Liver (tissue), 9 donors: Measurements from ENCODE around the gene RNF175. TPM values are rescaled to one million over a fixed set of nuclear protein-coding genes. Genes with fewer than 3 reads are reported as not detected.

Experiments used
- DNase-seq: peaks from one replicate; pipeline ENCODE4 v3.0.0-alpha.2; 2017; ENCODE audit warnings: low spot score
- H3K27ac ChIP-seq, 2 donors: one replicate each; pipeline ENCODE4 v1.7.0; 2013; ENCODE audit warnings: inconsistent platforms in 2 of 2, low read length in 2 of 2, control low read depth in 1 of 2, low read depth in 1 of 2, mild to moderate bottlenecking in 1 of 2
- H3K27me3 ChIP-seq, 4 donors: one replicate each; pipeline versions ENCODE4 v1.6.1 to v1.7.0; 2013; ENCODE audit warnings: low read length in 3 of 4, inconsistent platforms in 1 of 4, mild to moderate bottlenecking in 1 of 4, moderate library complexity in 1 of 4; ENCODE audit not compliant: control insufficient read depth in 4 of 4, insufficient read depth in 4 of 4
- H3K36me3 ChIP-seq, 4 donors: one replicate each; pipeline versions ENCODE4 v1.6.1 to v1.7.0; 2013; ENCODE audit warnings: low read length in 3 of 4, mild to moderate bottlenecking in 3 of 4, low read depth in 1 of 4, moderate library complexity in 1 of 4; ENCODE audit not compliant: control insufficient read depth in 4 of 4, insufficient read depth in 3 of 4
- H3K4me1 ChIP-seq, 4 donors: one replicate each; pipeline versions ENCODE4 v1.6.1 to v1.7.0; 2013; ENCODE audit warnings: low read length in 3 of 4, mild to moderate bottlenecking in 3 of 4, moderate library complexity in 1 of 4; ENCODE audit not compliant: control insufficient read depth in 4 of 4, insufficient read depth in 4 of 4
- H3K4me3 ChIP-seq, 3 donors: one replicate each; pipeline versions ENCODE4 v1.6.1 to v1.7.0; 2013; ENCODE audit warnings: low read length in 3 of 3, control low read depth in 1 of 3, low read depth in 1 of 3, mild to moderate bottlenecking in 1 of 3
- H3K9ac ChIP-seq, 2 donors: one replicate each; pipeline ENCODE4 v1.7.0; 2013; ENCODE audit warnings: low read length in 2 of 2, mild to moderate bottlenecking in 2 of 2, moderate library complexity in 2 of 2, control low read depth in 1 of 2, low read depth in 1 of 2
- H3K9me3 ChIP-seq, 4 donors: one replicate each; pipeline versions ENCODE4 v1.6.1 to v1.7.0; 2013; ENCODE audit warnings: low read length in 3 of 4; ENCODE audit not compliant: control insufficient read depth in 4 of 4
- ATF3 ChIP-seq: IDR thresholded peaks from 2 replicates; pipeline ENCODE4 v1.6.1; 2016; ENCODE audit warnings: antibody characterized with exemption
- CTCF ChIP-seq: fragments of 150-350 bp; IDR thresholded peaks from 2 replicates; pipeline ENCODE4 v1.5.1; 2017; ENCODE audit warnings: improper control_type of control experiment, low read depth, low read length; ENCODE audit not compliant: missing input control
- EGR1 ChIP-seq, 2 donors: IDR thresholded peaks; 2 replicates each; pipeline ENCODE4 v1.6.1; 2016 to 2018; ENCODE audit warnings: antibody characterized with exemption in 2 of 2, low read depth in 2 of 2
- FOXA1 ChIP-seq: IDR thresholded peaks from 2 replicates; pipeline ENCODE4 v1.6.1; 2016; ENCODE audit warnings: antibody characterized with exemption
- FOXA2 ChIP-seq: IDR thresholded peaks from 2 replicates; pipeline ENCODE4 v1.6.1; 2016; ENCODE audit warnings: antibody characterized with exemption
- GABPA ChIP-seq, 2 donors: IDR thresholded peaks in 1 of 2; conservative IDR thresholded peaks in 1 of 2; 2 replicates each; pipeline ENCODE4 v1.6.1; 2016; ENCODE audit warnings: antibody characterized with exemption in 2 of 2, mild to moderate bottlenecking in 1 of 2, moderate library complexity in 1 of 2
- HNF4A ChIP-seq, 2 donors: conservative IDR thresholded peaks; 2 replicates each; pipeline ENCODE4 v1.6.1; 2016; ENCODE audit warnings: antibody characterized with exemption in 2 of 2, mild to moderate bottlenecking in 2 of 2
- HNF4G ChIP-seq: IDR thresholded peaks from 2 replicates; pipeline ENCODE4 v1.6.1; 2016; ENCODE audit warnings: antibody characterized with exemption
- JUND ChIP-seq, 2 donors: IDR thresholded peaks; 2 replicates each; pipeline ENCODE4 v1.6.1; 2016; ENCODE audit warnings: antibody characterized with exemption in 2 of 2
- MAX ChIP-seq: IDR thresholded peaks from 2 replicates; pipeline ENCODE4 v1.6.1; 2016; ENCODE audit warnings: antibody characterized with exemption
- NR2F2 ChIP-seq: IDR thresholded peaks from 2 replicates; pipeline ENCODE4 v1.6.1; 2016; ENCODE audit warnings: antibody characterized with exemption
- RAD21 ChIP-seq, 2 donors: IDR thresholded peaks; 2 replicates each; pipeline ENCODE4 v1.6.1; 2016; ENCODE audit warnings: antibody characterized with exemption in 2 of 2, mild to moderate bottlenecking in 2 of 2
- REST ChIP-seq: IDR thresholded peaks from 2 replicates; pipeline ENCODE4 v1.6.1; 2016; ENCODE audit warnings: antibody characterized with exemption, mild to moderate bottlenecking
- RXRA ChIP-seq, 2 donors: IDR thresholded peaks; 2 replicates each; pipeline ENCODE4 v1.6.1; 2017 to 2018; ENCODE audit warnings: antibody characterized with exemption in 2 of 2, mild to moderate bottlenecking in 1 of 2
- SP1 ChIP-seq: IDR thresholded peaks from 2 replicates; pipeline ENCODE4 v1.6.1; 2018; ENCODE audit warnings: antibody characterized with exemption, mild to moderate bottlenecking
- TAF1 ChIP-seq: conservative IDR thresholded peaks from 2 replicates; pipeline ENCODE4 v1.6.1; 2016; ENCODE audit warnings: antibody characterized with exemption, mild to moderate bottlenecking
- YY1 ChIP-seq: IDR thresholded peaks from 2 replicates; pipeline ENCODE4 v1.6.1; 2016; ENCODE audit warnings: antibody characterized with exemption, mild to moderate bottlenecking
- ZBTB33 ChIP-seq: IDR thresholded peaks from 2 replicates; pipeline ENCODE4 v1.6.1; 2016; ENCODE audit warnings: antibody characterized with exemption
- WGBS: extraction: QIAGEN DNeasy Blood & Tissue Kit; methylation state at CpG from one replicate; pipeline ENCODE4 v1.1.7; 2013; 5-methylcytosine and 5-hydroxymethylcytosine counted together
- polyA plus RNA-seq, 2 donors: library from polyadenylated mRNA; stranded (reverse) in 1 of 2; unstranded in 1 of 2; fragments of 200-250 nt in 1 of 2; fragments of >200 nt in 1 of 2; fragmentation: Nextera tagmentation in 1 of 2; extraction: Ambion mirVana in 1 of 2; gene quantifications; one replicate each; pipeline versions ENCODE4 v1.2.1 to v1.2.3, GENCODE V29; 2013 to 2015
- total RNA-seq, 2 donors: library from RNA; depleted of rRNA; stranded (reverse); fragments of >200 nt; gene quantifications; one replicate each; pipeline ENCODE4 v1.2.3, GENCODE V29; 2014
- donor health status: healthy.
- donor health status: healthy.
- donor health status: healthy.
- donor health status: healthy.
- donor health status: healthy.

The RNF175 gene
- total and polyA plus RNA-seq, 4 donors, result 0.08 to 0.65 (median 0.24) TPM; not detected in 1

- no peaks in the 10 kb centered on the region for H3K9me3 ChIP-seq
- TF ChIP-seq HNF4G (no peak), GABPA (IDR thresholded peaks at IDR 0.05 in 1 of 2, conservative IDR thresholded peaks at IDR 0.05 in 1 of 2) (no peak), EGR1 (IDR thresholded peaks at IDR 0.05; ENCODE audit: low read depth in 2 of 2) (no peak), ATF3 (no peak), YY1 (no peak), HNF4A (conservative IDR thresholded peaks at IDR 0.05) (no peak), CTCF (no peak)
- no peak overlapping the region for H3K4me3 ChIP-seq
- peaks cover 9 to 31% (median 17%) of the 10 kb centered on the region in 4 donors for H3K4me1 ChIP-seq
- whole genome bisulfite sequencing, result 60% methylated on average over 5 of the region's 5 CpGs
- no peak for DNase-seq
- no peak overlapping the region for H3K27ac ChIP-seq
- peaks cover 0 to 22% (median 19%) of the 10 kb centered on the region in 4 donors for H3K27me3 ChIP-seq
- H3K9ac ChIP-seq, result no peak overlapping the region
- no peaks in the 10 kb centered on the region for H3K36me3 ChIP-seq
These were observed 34.2 kb upstream of the RNF175 start for GRCh38 chr4:153794006-153794405.

- H3K36me3 ChIP-seq, result no peaks in the 10 kb centered on the region
- H3K4me1 ChIP-seq, result peaks cover 13 to 40% (median 23%) of the 10 kb centered on the region in 4 donors
- DNase-seq, result no peak
- no peak for TF ChIP-seq SP1
- TF ChIP-seq GABPA (IDR thresholded peaks at IDR 0.05 in 1 of 2, conservative IDR thresholded peaks at IDR 0.05 in 1 of 2), result no peak
- TF ChIP-seq TAF1, result no peak
- no peak for TF ChIP-seq FOXA1
- no peak for TF ChIP-seq RAD21 (IDR thresholded peaks at IDR 0.05)
- no peak for TF ChIP-seq CTCF
- no peak for TF ChIP-seq HNF4A (conservative IDR thresholded peaks at IDR 0.05)
- no peak for TF ChIP-seq RXRA (IDR thresholded peaks at IDR 0.05)
- TF ChIP-seq FOXA2, result no peak
- TF ChIP-seq ATF3, result no peak
- TF ChIP-seq REST, result no peak
- no peak for TF ChIP-seq JUND (IDR thresholded peaks at IDR 0.05)
- TF ChIP-seq MAX, result no peak
- TF ChIP-seq HNF4G, result no peak
- TF ChIP-seq EGR1 (IDR thresholded peaks at IDR 0.05; ENCODE audit: low read depth in 2 of 2), result no peak
- TF ChIP-seq NR2F2, result no peak
- no peak for TF ChIP-seq YY1
- TF ChIP-seq ZBTB33, result no peak
- H3K27ac ChIP-seq, result no peak overlapping the region
- no peak overlapping the region for H3K9ac ChIP-seq
- WGBS, result 13% methylated on average over 39 of the region's 39 CpGs
- H3K9me3 ChIP-seq, result no peaks in the 10 kb centered on the region
- H3K27me3 ChIP-seq, result peaks cover 0 to 29% (median 19%) of the 10 kb centered on the region in 4 donors
- peak overlapping the region in 1 of 3 donors; percentile 7 for H3K4me3 ChIP-seq
These were observed 32.9 kb upstream of the RNF175 start for GRCh38 chr4:153792618-153793247.
